Natural killer cell (primary cell): ENCODE data around the gene KIAA1671. TPM values are rescaled to one million over a fixed set of nuclear protein-coding genes. Genes with fewer than 3 reads are reported as not detected.

Source experiments
- ATAC-seq, 3 donors: fragments of 150-1000 bp in 2 of 3; fragments of 200-7000 bp in 1 of 3; cut with Tn5 transposase; 1 replicate in 1 of 3; 2 replicates in 2 of 3; pipeline ENCODE4 v1.10.0; 2021; ENCODE audit warnings: mild to moderate bottlenecking in 2 of 3, moderate library complexity in 2 of 3
- DNase-seq, 2 donors: peaks; one replicate each; pipeline versions ENCODE4 v3.0.0 to v3.0.0-alpha.2; 2013 to 2021; ENCODE audit warnings: mixed read lengths in 1 of 2
- H3K27ac ChIP-seq: one replicate; pipeline ENCODE4 v1.5.1; 2013; ENCODE audit warnings: mild to moderate bottlenecking, low read length
- H3K27me3 ChIP-seq: one replicate; pipeline ENCODE4 v1.6.1; 2013; ENCODE audit warnings: low read length; ENCODE audit not compliant: control insufficient read depth, insufficient read depth
- H3K36me3 ChIP-seq: one replicate; pipeline ENCODE4 v1.6.1; 2013; ENCODE audit warnings: low read length; ENCODE audit not compliant: control insufficient read depth, insufficient read depth
- H3K4me1 ChIP-seq: one replicate; pipeline ENCODE4 v1.6.1; 2013; ENCODE audit warnings: low read length; ENCODE audit not compliant: control insufficient read depth, insufficient read depth
- H3K4me3 ChIP-seq: one replicate; pipeline ENCODE4 v1.5.1; 2013; ENCODE audit warnings: low read length
- H3K9me3 ChIP-seq: one replicate; pipeline ENCODE4 v1.6.1; 2013; ENCODE audit warnings: low read length; ENCODE audit not compliant: control insufficient read depth, insufficient read depth
- H3K27ac Mint-ChIP-seq, 2 donors: one replicate each; pipeline ENCODE4 v1.8.0; 2022; ENCODE audit warnings: mild to moderate bottlenecking in 2 of 2, mixed read lengths in 2 of 2, moderate library complexity in 1 of 2
- H3K27me3 Mint-ChIP-seq, 2 donors: one replicate each; pipeline ENCODE4 v1.8.0; 2022; ENCODE audit warnings: low read depth in 2 of 2, mixed read lengths in 2 of 2
- H3K36me3 Mint-ChIP-seq: one replicate; pipeline ENCODE4 v1.8.0; 2022; ENCODE audit warnings: mixed read lengths
- H3K4me1 Mint-ChIP-seq, 2 donors: one replicate each; pipeline ENCODE4 v1.8.0; 2022; ENCODE audit warnings: mixed read lengths in 2 of 2
- H3K4me3 Mint-ChIP-seq: one replicate; pipeline ENCODE4 v1.8.0; 2022; ENCODE audit warnings: mild to moderate bottlenecking, moderate library complexity, mixed read lengths
- H3K9me3 Mint-ChIP-seq, 2 donors: one replicate each; pipeline ENCODE4 v1.8.0; 2022; ENCODE audit warnings: mixed read lengths in 2 of 2
- CTCF ChIP-seq: fragments of 200-600 bp; IDR thresholded peaks from one replicate; pipeline ENCODE4 v1.8.0; 2022; ENCODE audit warnings: antibody characterized with exemption
- WGBS: methylation state at CpG from one replicate; pipeline ENCODE4 v1.1.7; 2013; ENCODE audit warnings: missing lambda C conversion rate; ENCODE audit not compliant: insufficient coverage; 5-methylcytosine and 5-hydroxymethylcytosine counted together
- intact Hi-C: fragments of 100-400 bp; cut with micrococcal nuclease; formaldehyde crosslinking; loops from one replicate; pipeline ENCODE4 v1.14.2; 2022
- total RNA-seq, 4 donors: library from RNA; stranded (reverse); fragments of 120-200 nt in 1 of 4; gene quantifications; one replicate each; pipeline versions ENCODE4 v1.2.3 to v1.2.4, GENCODE V29; 2013 to 2022

The KIAA1671 gene
- total RNA-seq, 3 donors from 2014 or later (not counting 1 experiment from before 2014, with no cell fraction given): 3.6 to 24.0 (median 7.3) TPM

GRCh38 chr22:25125693-25126357 is 173.3 kb downstream of the KIAA1671 start:
- no peak overlapping the region for H3K4me3 ChIP-seq

GRCh38 chr22:25126510-25126909 is 174.0 kb downstream of the KIAA1671 start:
- 91% methylated on average over 1 of the region's 1 CpG for WGBS
- Mint-ChIP-seq H3K4me1 (no peaks in the 10 kb centered on the region), H3K27ac (no peak overlapping the region), H3K36me3 (no peaks in the 10 kb centered on the region), H3K27me3 (no peaks in the 10 kb centered on the region), H3K4me3 (no peak overlapping the region), H3K9me3 (no peaks in the 10 kb centered on the region)
- H3K27ac ChIP-seq: no peak overlapping the region
- no peaks in the 10 kb centered on the region for H3K9me3 ChIP-seq
- no peak for DNase-seq
- TF ChIP-seq CTCF: no peak
- no peaks in the 10 kb centered on the region for H3K27me3 ChIP-seq
- intact Hi-C loops: no loop called here
- H3K36me3 ChIP-seq: no peaks in the 10 kb centered on the region
- no peak for ATAC-seq
- H3K4me1 ChIP-seq: no peaks in the 10 kb centered on the region
- no peak overlapping the region for H3K4me3 ChIP-seq

More at GRCh38 chr22:25125693-25126357, 173.3 kb downstream of the KIAA1671 start:
- H3K4me1 ChIP-seq: no peaks in the 10 kb centered on the region
- H3K36me3 Mint-ChIP-seq: no peaks in the 10 kb centered on the region
- no peak overlapping the region for H3K27ac ChIP-seq
- H3K27ac Mint-ChIP-seq: no peak overlapping the region
- 91% methylated on average over 9 of the region's 9 CpGs for WGBS
- H3K36me3 ChIP-seq: no peaks in the 10 kb centered on the region
- no peaks in the 10 kb centered on the region for H3K9me3 Mint-ChIP-seq
- no peak overlapping the region for H3K4me3 Mint-ChIP-seq
- DNase-seq (no peak), ATAC-seq (no peak)
- no peaks in the 10 kb centered on the region for H3K9me3 ChIP-seq
- intact Hi-C loops: no loop called here
- no peaks in the 10 kb centered on the region for H3K27me3 ChIP-seq
- TF ChIP-seq CTCF: no peak
- no peaks in the 10 kb centered on the region for H3K27me3 Mint-ChIP-seq
- no peaks in the 10 kb centered on the region for H3K4me1 Mint-ChIP-seq

- no peaks in the 10 kb centered on the region for H3K27me3 Mint-ChIP-seq
- TF ChIP-seq CTCF: no peak
- 86% methylated on average over 3 of the region's 6 CpGs for WGBS
- H3K4me1 ChIP-seq: no peaks in the 10 kb centered on the region
- ATAC-seq: no peak
- H3K4me3 ChIP-seq: no peak overlapping the region
- DNase-seq: no peak
- H3K4me3 Mint-ChIP-seq: no peak overlapping the region
- intact Hi-C loops: no loop called here
- H3K36me3 ChIP-seq: no peaks in the 10 kb centered on the region
- H3K4me1 Mint-ChIP-seq: no peaks in the 10 kb centered on the region
- no peaks in the 10 kb centered on the region for H3K9me3 ChIP-seq
- H3K9me3 Mint-ChIP-seq: no peaks in the 10 kb centered on the region
- no peak overlapping the region for H3K27ac Mint-ChIP-seq
- no peaks in the 10 kb centered on the region for H3K36me3 Mint-ChIP-seq
- H3K27ac ChIP-seq: no peak overlapping the region
- H3K27me3 ChIP-seq: no peaks in the 10 kb centered on the region
Measured at GRCh38 chr22:25127318-25127717, 174.8 kb downstream of the KIAA1671 start.

GRCh38 chr22:25130462-25130861 is 177.9 kb downstream of the KIAA1671 start:
- no peaks in the 10 kb centered on the region for H3K27me3 ChIP-seq
- Mint-ChIP-seq H3K27ac (no peak overlapping the region), H3K27me3 (no peaks in the 10 kb centered on the region), H3K36me3 (no peaks in the 10 kb centered on the region), H3K4me1 (no peaks in the 10 kb centered on the region), H3K4me3 (no peak overlapping the region), H3K9me3 (no peaks in the 10 kb centered on the region)
- no peaks in the 10 kb centered on the region for H3K36me3 ChIP-seq
- H3K4me1 ChIP-seq: no peaks in the 10 kb centered on the region
- no peak overlapping the region for H3K4me3 ChIP-seq
- intact Hi-C loops: no loop called here
- DNase-seq (no peak), ATAC-seq (no peak)
- no peak overlapping the region for H3K27ac ChIP-seq
- H3K9me3 ChIP-seq: no peaks in the 10 kb centered on the region
- 85% methylated on average over 5 of the region's 6 CpGs for WGBS
- TF ChIP-seq CTCF: no peak
